Measurements from ENCODE around the gene PI4KA.

GRCh38 chr22:20813056-20813455 is 45.6 kb downstream of the PI4KA start:
- TF ChIP-seq CTCF (IDR thresholded peaks at IDR 0.05) (no peak), POLR2A (IDR thresholded peaks at IDR 0.05) (no peak)

Data from body of pancreas (tissue), 4 donors.